Transverse colon (tissue), 4 donors: Measurements from ENCODE around the gene DNAJC6.

Experiments
- POLR2AphosphoS5 ChIP-seq, 3 donors: sonication (generic); formaldehyde crosslinking; IDR thresholded peaks; one replicate each; pipeline ENCODE4 v1.6.1; 2016; ENCODE audit warnings: antibody characterized with exemption in 3 of 3
- TF ChIP-seq, protein P1 (sequence below), 5 experiments: fragments of 200-600 bp in 3 of 5; fragments of 450-650 bp in 2 of 5; sonication (generic) in 3 of 5; IDR thresholded peaks; 1 replicate in 2 of 5; 2 replicates in 3 of 5; pipeline ENCODE4 v1.5.1; 2016 to 2017; ENCODE audit warnings: antibody characterized with exemption in 5 of 5, inconsistent platforms in 3 of 5, mild to moderate bottlenecking in 2 of 5, moderate library complexity in 1 of 5

DNA sequence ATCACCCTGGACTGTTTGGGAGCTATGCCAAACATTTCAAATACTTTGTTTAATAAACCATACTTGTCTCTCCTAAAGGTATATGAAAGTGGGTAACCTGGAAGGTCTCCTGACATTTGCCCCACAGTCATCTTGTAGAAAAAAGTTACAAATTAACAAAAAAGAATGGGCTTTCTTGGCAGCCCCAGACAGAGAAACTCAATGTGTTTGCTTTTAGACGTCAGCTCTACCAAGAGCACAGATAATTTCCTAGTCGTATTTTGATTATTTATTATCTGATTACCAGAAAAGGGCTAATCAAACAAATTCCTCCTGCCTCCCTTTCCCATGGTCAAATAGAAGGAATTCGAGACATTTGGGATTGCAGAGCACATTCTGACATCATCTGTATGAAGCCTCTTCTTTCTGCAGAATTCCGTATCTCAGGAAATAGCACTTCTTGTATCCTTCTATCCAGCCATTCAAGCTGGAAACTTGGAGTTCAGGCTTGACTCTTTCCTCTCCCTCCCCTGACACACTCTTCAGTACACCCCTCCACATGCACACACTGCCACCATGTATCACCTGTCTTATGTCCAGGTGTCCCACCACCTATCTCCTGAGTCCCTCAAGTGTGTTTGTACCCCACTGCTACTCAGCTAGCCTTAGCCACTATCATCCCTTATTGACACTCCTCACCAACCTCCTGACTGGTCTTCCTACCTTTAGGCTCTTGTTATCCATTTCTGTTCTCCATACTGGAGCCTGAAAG lies 68.3 kb downstream of the DNAJC6 start:
- TF ChIP-seq, protein P1, sequence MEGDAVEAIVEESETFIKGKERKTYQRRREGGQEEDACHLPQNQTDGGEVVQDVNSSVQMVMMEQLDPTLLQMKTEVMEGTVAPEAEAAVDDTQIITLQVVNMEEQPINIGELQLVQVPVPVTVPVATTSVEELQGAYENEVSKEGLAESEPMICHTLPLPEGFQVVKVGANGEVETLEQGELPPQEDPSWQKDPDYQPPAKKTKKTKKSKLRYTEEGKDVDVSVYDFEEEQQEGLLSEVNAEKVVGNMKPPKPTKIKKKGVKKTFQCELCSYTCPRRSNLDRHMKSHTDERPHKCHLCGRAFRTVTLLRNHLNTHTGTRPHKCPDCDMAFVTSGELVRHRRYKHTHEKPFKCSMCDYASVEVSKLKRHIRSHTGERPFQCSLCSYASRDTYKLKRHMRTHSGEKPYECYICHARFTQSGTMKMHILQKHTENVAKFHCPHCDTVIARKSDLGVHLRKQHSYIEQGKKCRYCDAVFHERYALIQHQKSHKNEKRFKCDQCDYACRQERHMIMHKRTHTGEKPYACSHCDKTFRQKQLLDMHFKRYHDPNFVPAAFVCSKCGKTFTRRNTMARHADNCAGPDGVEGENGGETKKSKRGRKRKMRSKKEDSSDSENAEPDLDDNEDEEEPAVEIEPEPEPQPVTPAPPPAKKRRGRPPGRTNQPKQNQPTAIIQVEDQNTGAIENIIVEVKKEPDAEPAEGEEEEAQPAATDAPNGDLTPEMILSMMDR (IDR thresholded peaks at IDR 0.05), result no peak
- TF ChIP-seq POLR2AphosphoS5 (IDR thresholded peaks at IDR 0.05), result no peak
